ENCODE results near the gene EBLN2. TPM values are rescaled to one million over a fixed set of nuclear protein-coding genes. Genes with fewer than 3 reads are reported as not detected.

EBLN2 gene
- total and polyA plus RNA-seq, 2 experiments from 2014 or later: 4.7 to 9.9 TPM

GRCh38 chr3:73072634-73073033 is 11.2 kb downstream of the EBLN2 start (continued):
- TF ChIP-seq CTCF (conservative IDR thresholded peaks at IDR 0.05; ENCODE audit: low read depth in 2 of 2): no peak
- TF ChIP-seq CREB1 (CRISPR knock-in tag; IDR thresholded peaks at IDR 0.05; ENCODE audit: low read depth): no peak
- TF ChIP-seq JUNB (IDR thresholded peaks at IDR 0.05; ENCODE audit: unreplicated experiment): no peak
- TF ChIP-seq POLR2AphosphoS5 (IDR thresholded peaks at IDR 0.05; ENCODE audit: low read depth): no peak
- no peak for TF ChIP-seq REST (IDR thresholded peaks at IDR 0.05; ENCODE audit: unreplicated experiment)
- no peak for TF ChIP-seq ZNF114 (CRISPR knock-in tag; IDR thresholded peaks at IDR 0.05)
- no peak for TF ChIP-seq EZH2 (IDR thresholded peaks at IDR 0.05; ENCODE audit: low read depth, unreplicated experiment)

GRCh38 chr3:73073091-73073707 is 11.7 kb downstream of the EBLN2 start:
- no peak overlapping the region for H3K4me3 ChIP-seq

GRCh38 chr3:73074781-73075180 is 13.3 kb downstream of the EBLN2 start:
- DNase-seq (ENCODE audit: low spot score): no peak
- Histone ChIP-seq H3K9me2 (ENCODE audit: insufficient read depth) (no peaks in the 10 kb centered on the region), H3K36me3 (ENCODE audit: insufficient read depth) (no peaks in the 10 kb centered on the region), H4K20me1 (replicated peaks; ENCODE audit: insufficient read depth) (no peaks in the 10 kb centered on the region), H3K79me2 (replicated peaks; ENCODE audit: insufficient read depth) (no peaks in the 10 kb centered on the region), H3F3A (replicated peaks; ENCODE audit: low read depth) (0 out of 2 replicates have a peak, but pooled peaks cover 5% of the 10 kb centered on the region), H3K4me1 (ENCODE audit: insufficient read depth) (peaks cover 19% of the 10 kb centered on the region), H3K4me2 (no peak overlapping the region), H2AFZ (no peak overlapping the region), H3K4me3 (no peak overlapping the region), H3K27ac (ENCODE audit: low read depth) (no peak overlapping the region), H3K27me3 (ENCODE audit: insufficient read depth) (no peaks in the 10 kb centered on the region)
- no peak for ATAC-seq
- Mint-ChIP-seq H3K36me3 (ENCODE audit: low read depth) (no peaks in the 10 kb centered on the region), H3K9me3 (no peaks in the 10 kb centered on the region; the same call in 2 of the 3 replicates), H3K27ac (no peak overlapping the region), H3K4me3 (no peak overlapping the region), H3K27me3 (ENCODE audit: insufficient read depth, low read depth, poor library complexity) (peaks cover 1% of the 10 kb centered on the region), H3K4me1 (peaks cover 22% of the 10 kb centered on the region)
- TF ChIP-seq STAT1 (IDR thresholded peaks at IDR 0.05; ENCODE audit: unreplicated experiment) (no peak), POLR2AphosphoS5 (IDR thresholded peaks at IDR 0.05; ENCODE audit: low read depth) (no peak), JUNB (IDR thresholded peaks at IDR 0.05; ENCODE audit: unreplicated experiment) (no peak)

More at GRCh38 chr3:73073091-73073707, 11.7 kb downstream of the EBLN2 start:
- no peaks in the 10 kb centered on the region for H3K79me2 ChIP-seq (replicated peaks; ENCODE audit: insufficient read depth)
- DNase-seq (ENCODE audit: low spot score) (no peak), ATAC-seq (no peak)
- no peaks in the 10 kb centered on the region for H3K9me2 ChIP-seq (ENCODE audit: insufficient read depth)
- H3K36me3 ChIP-seq (ENCODE audit: insufficient read depth): no peaks in the 10 kb centered on the region
- no peaks in the 10 kb centered on the region for H4K20me1 ChIP-seq (replicated peaks; ENCODE audit: insufficient read depth)
- H3K27ac Mint-ChIP-seq: no peak overlapping the region; the same call in 1 of the 2 replicates
- H3K27me3 Mint-ChIP-seq (ENCODE audit: insufficient read depth, low read depth, poor library complexity): peaks cover 1% of the 10 kb centered on the region
- H3K4me2 ChIP-seq: no peak overlapping the region
- no peak overlapping the region for H3K27ac ChIP-seq (ENCODE audit: low read depth)
- H3K36me3 Mint-ChIP-seq (ENCODE audit: low read depth): no peaks in the 10 kb centered on the region
- peaks cover 25% of the 10 kb centered on the region for H3K4me1 Mint-ChIP-seq
- H2AFZ ChIP-seq: no peak overlapping the region
- H3K4me3 Mint-ChIP-seq: no peak overlapping the region
- no peaks in the 10 kb centered on the region for H3K27me3 ChIP-seq (ENCODE audit: insufficient read depth)
- no peaks in the 10 kb centered on the region; the same call in 2 of the 3 replicates for H3K9me3 Mint-ChIP-seq
- TF ChIP-seq STAT1 (IDR thresholded peaks at IDR 0.05; ENCODE audit: unreplicated experiment) (no peak), EZH2 (IDR thresholded peaks at IDR 0.05; ENCODE audit: low read depth, unreplicated experiment) (no peak)
- 0 out of 2 replicates have a peak, but pooled peaks cover 5% of the 10 kb centered on the region for H3F3A ChIP-seq (replicated peaks; ENCODE audit: low read depth)
- peaks cover 19% of the 10 kb centered on the region for H3K4me1 ChIP-seq (ENCODE audit: insufficient read depth)

Data from GM23338 (cell line).